Measurements from ENCODE around the gene HDLBP.
A peak's percentile ranks its signal among the peaks of the same experiment; 100 is the strongest.

The HDLBP gene

GRCh38 chr2:241218131-241219029, 97.1 kb downstream of the HDLBP start:
- no peak for DNase-seq (ENCODE audit: low read depth, low spot score)
- H3K27ac ChIP-seq = no peak overlapping the region

GRCh38 chr2:241217320-241218031, 98.0 kb downstream of the HDLBP start:
- peak overlapping the region; percentile 47 for H3K27ac ChIP-seq
- DNase-seq (ENCODE audit: low read depth, low spot score) = peak; percentile 24

- no peak for DNase-seq (ENCODE audit: low read depth, low spot score)
Observed at GRCh38 chr2:241216211-241216761, 99.2 kb downstream of the HDLBP start.

GRCh38 chr2:241215421-241215820, 100.1 kb downstream of the HDLBP start:
- H3K27ac ChIP-seq = no peak overlapping the region

More at GRCh38 chr2:241216211-241216761, 99.2 kb downstream of the HDLBP start:
- no peak overlapping the region for H3K27ac ChIP-seq

GRCh38 chr2:241214766-241215165, 100.7 kb downstream of the HDLBP start:
- no peak overlapping the region for H3K27ac ChIP-seq
- DNase-seq (ENCODE audit: low read depth, low spot score) = no peak

More at GRCh38 chr2:241215421-241215820, 100.1 kb downstream of the HDLBP start:
- DNase-seq (ENCODE audit: low read depth, low spot score) = no peak

GRCh38 chr2:241214209-241214608, 101.3 kb downstream of the HDLBP start:
- no peak for DNase-seq (ENCODE audit: low read depth, low spot score)

GRCh38 chr2:241213567-241213966, 101.9 kb downstream of the HDLBP start:
- no peak overlapping the region for H3K27ac ChIP-seq
- no peak for DNase-seq (ENCODE audit: low read depth, low spot score)

More at GRCh38 chr2:241214209-241214608, 101.3 kb downstream of the HDLBP start:
- H3K27ac ChIP-seq = no peak overlapping the region

- no peak for DNase-seq (ENCODE audit: low read depth, low spot score)
- H3K27ac ChIP-seq = no peak overlapping the region
Observed at GRCh38 chr2:241213041-241213440, 102.4 kb downstream of the HDLBP start.

- no peak for DNase-seq (ENCODE audit: low read depth, low spot score)
Observed at GRCh38 chr2:241211276-241211675, 104.2 kb downstream of the HDLBP start.

GRCh38 chr2:241209271-241209670, 106.2 kb downstream of the HDLBP start:
- H3K27ac ChIP-seq = no peak overlapping the region
- DNase-seq (ENCODE audit: low read depth, low spot score) = no peak

More at GRCh38 chr2:241211276-241211675, 104.2 kb downstream of the HDLBP start:
- H3K27ac ChIP-seq = no peak overlapping the region

- H3K27ac ChIP-seq = no peak overlapping the region
- DNase-seq (ENCODE audit: low read depth, low spot score) = no peak
Observed at GRCh38 chr2:241208058-241208457, 107.4 kb downstream of the HDLBP start.

GRCh38 chr2:241207641-241208040, 107.8 kb downstream of the HDLBP start:
- DNase-seq (ENCODE audit: low read depth, low spot score) = no peak
- H3K27ac ChIP-seq = no peak overlapping the region

GRCh38 chr2:241207151-241207550, 108.3 kb downstream of the HDLBP start:
- no peak overlapping the region for H3K27ac ChIP-seq
- DNase-seq (ENCODE audit: low read depth, low spot score) = no peak

GRCh38 chr2:241205086-241205485, 110.4 kb downstream of the HDLBP start:
- no peak overlapping the region for H3K27ac ChIP-seq
- DNase-seq (ENCODE audit: low read depth, low spot score) = no peak

- no peak overlapping the region for H3K27ac ChIP-seq
- no peak for DNase-seq (ENCODE audit: low read depth, low spot score)
Observed at GRCh38 chr2:241204490-241204889, 111.0 kb downstream of the HDLBP start.

- H3K27ac ChIP-seq = no peak overlapping the region
- DNase-seq (ENCODE audit: low read depth, low spot score) = no peak
Observed at GRCh38 chr2:241204010-241204384, 111.5 kb downstream of the HDLBP start.

GRCh38 chr2:241203218-241204009, 112.1 kb downstream of the HDLBP start:
- DNase-seq (ENCODE audit: low read depth, low spot score) = no peak
- no peak overlapping the region for H3K27ac ChIP-seq

GRCh38 chr2:241202681-241203080, 112.8 kb downstream of the HDLBP start:
- H3K27ac ChIP-seq = no peak overlapping the region
- DNase-seq (ENCODE audit: low read depth, low spot score) = no peak

- H3K27ac ChIP-seq = no peak overlapping the region
- no peak for DNase-seq (ENCODE audit: low read depth, low spot score)
Observed at GRCh38 chr2:241202268-241202585, 113.2 kb downstream of the HDLBP start.

Data from epithelial cell of prostate (primary cell).